Measurements from ENCODE around the gene PMM2.
"Not testable (repeated sequence)": the region's sequence is repeated elsewhere in the genome, so short reads cannot be mapped to it uniquely, and the experiment has no call there.

PMM2 gene

GRCh38 chr16:8822403-8822802, 24.8 kb downstream of the PMM2 start:
- no peak for DNase-seq

DNA sequence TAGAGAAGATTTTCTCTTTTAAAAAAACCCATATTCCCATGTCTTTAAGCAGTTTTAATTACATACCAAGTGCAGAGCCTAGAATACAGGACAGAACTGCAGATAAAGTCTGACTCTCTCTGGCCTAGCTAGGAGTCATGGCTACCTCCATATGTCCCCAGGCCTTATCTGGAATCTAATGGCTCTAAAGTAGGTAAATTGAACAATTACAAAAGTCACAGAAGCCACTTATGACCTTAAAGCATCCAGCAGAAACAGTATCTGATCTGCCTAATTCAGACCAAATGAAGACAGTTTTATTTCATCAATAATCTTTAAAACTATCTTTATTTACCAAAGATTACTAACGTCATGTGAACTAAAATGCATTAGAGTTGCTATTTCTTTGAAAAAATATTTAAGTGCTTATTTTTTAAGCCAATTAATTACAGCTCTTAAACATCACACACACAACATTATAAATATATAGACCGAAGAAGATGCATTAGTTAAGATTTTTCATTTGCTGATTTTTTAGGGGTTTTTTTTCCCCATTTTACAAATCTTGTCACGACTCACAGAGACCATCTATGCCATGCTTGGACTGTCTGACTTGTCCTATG, 28.7 kb downstream of the PMM2 start:
- DNase-seq: no peak

DNA sequence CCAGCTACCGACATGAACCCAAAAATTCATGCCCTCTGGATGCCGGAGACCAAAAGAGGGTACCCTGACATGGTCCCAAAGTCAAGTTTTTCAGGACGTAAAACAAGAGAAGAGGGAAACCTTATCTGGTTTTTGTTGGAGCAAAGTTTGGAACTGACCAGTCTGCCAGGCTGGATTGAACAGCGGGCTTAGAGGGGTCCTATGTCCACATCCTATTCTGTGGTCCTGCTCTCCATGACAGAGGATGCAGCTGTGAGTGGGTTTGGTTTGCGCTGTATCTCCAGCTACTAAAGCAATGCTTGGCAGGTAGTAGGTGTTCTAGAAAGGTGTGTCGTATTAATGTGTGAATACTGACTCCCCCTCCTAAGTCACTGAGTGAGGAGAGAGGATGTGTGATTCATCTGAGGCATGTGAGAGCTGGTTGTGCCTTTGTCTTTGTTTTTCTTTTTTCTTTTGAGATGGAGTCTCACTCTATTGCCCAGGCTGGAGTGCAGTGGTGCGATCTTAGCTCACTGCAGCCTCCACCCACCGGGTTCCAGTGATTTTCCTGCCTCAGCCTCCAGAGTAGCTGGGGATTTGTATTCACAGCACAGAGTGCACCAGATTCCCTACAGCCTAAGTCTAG, 31.0 kb downstream of the PMM2 start:
- DNase-seq: no peak

GRCh38 chr16:8831450-8831849, 33.8 kb downstream of the PMM2 start:
- no peak for DNase-seq

DNA sequence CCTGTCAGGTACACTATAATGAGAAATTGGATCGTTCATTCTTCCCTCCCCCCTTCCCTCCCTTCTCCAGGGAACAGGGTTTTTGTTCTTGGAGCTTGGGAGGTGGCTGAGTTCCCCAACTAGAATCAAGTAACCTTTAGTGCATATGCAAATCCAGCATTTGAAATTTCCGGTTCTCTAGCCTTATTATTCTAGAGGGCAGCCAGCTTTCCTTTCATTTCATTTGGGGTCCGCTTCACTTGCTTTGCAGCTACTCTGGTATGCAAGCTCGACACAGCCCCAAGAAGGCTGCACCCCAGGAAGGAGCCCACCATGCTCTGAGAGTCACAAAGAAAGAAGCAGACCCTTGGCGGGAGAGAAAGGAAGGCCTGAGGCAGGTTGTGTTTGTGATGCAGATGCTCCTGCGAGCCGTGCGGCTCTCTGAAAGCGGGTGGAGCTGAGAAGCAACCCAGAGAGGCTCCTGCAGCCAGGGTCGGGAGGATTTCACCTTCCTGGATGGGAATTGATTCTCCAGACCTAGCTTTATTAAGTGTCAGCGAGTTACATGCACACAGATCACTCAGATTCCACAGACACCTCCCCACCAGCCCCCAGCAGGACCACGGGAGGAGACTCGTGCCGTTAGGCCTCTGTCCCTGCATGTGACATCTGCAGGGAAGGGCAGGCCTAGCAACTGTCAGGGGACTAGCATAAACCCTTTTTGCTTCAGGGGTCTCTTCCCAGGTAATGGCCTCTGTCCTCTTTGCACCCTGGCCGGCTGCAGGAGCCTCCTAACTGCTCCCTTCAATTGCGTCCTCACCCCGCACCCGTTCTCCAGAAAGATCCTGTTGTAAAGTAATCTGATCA, 34.5 kb downstream of the PMM2 start:
- DNase-seq: no peak

DNA sequence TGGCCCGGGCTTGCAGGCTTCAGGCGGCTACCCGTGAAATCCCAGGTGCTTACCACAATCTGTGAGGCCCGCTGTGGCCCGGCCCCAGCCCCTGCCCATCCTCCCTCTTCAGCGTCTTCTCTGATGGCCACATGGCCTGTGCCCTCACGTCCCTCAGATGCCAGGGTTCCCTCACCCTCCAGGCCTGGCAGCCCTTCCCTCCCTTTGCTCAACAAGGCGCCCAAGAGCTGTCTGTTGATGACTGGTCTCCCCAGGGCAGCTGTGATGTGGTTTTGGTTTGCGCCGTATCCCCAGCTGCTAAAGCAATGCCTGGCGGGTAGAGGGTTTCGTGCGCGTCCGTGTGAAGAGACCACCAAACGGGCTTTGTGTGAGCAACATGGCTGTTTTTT, 35.1 kb downstream of the PMM2 start:
- no peak for DNase-seq

GRCh38 chr16:8836797-8837196, 39.2 kb downstream of the PMM2 start:
- not testable (repeated sequence) for DNase-seq

DNA sequence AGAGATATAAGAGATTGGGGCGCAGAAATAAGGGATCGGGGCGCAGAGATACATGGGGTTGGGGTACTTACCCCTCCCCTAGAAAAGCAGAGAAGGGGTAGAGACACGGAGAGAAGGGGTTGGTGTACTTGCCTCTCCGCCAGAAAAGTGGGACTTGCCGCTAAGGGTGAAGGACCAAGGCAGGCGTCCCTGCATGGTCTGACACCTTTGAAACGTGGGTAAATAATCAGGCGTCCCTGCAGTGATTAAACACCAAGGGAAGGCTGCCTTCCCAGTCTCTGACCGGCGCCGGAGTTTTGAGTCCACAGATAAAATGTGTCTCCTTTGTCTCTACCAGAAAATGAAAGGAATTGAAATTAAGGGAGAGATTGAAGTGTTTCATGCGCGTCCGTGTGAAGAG, 40.0 kb downstream of the PMM2 start:
- not testable (repeated sequence) for DNase-seq

- not testable (repeated sequence) for DNase-seq
Measured at GRCh38 chr16:8842016-8842415, 44.4 kb downstream of the PMM2 start.

- not testable (repeated sequence) for DNase-seq
Measured at GRCh38 chr16:8843296-8843695, 45.7 kb downstream of the PMM2 start.

DNA sequence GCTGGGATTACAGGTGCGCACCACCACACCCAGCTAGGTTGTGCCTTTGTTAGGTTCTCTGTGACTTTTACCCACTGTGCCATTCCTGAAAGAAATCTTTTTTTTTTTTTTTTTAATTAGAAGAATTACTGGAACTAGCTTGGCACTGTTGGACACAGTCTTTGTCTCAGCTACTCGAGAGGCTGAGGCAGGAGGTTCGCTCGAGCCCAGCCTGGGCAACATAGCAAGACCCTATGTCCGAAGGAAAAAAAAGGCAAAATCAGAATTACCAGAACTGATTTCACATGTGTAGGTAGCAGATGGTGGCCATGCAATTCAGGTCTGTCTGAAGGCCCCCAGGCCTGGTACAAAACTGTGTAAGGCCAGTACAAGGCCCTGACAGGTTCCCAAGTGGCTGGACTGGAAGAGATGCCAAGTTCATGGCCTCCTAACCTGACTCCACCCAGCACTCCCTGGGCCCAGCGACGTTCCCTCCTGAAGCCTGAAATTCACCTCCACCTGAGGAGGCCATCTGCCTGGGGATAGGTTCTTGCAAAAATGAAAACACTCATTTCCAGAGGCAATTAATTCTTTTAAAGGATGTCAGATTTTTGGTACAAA, 48.2 kb downstream of the PMM2 start:
- no peak for DNase-seq

GRCh38 chr16:8846401-8846932, 48.8 kb downstream of the PMM2 start:
- no peak for DNase-seq

DNA sequence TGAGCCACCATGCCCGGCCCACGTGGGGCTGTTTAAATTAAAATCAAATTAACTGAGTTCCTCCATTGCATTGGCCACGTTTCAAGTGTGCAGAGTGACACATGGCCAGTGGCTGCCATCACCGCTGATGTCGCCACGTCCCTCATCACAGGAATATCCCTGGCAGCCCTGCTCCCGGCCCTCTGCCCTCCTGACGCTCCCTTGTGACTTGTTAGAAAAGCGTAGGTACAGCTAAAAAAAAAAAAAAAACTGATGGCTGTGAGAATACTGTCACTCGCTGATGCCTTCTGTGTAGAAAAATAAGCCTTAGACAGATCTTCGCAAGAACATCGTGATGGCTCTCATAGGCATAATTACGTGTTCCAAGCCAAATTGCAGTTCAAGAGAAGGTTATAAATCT, 49.5 kb downstream of the PMM2 start:
- no peak for DNase-seq

DNA sequence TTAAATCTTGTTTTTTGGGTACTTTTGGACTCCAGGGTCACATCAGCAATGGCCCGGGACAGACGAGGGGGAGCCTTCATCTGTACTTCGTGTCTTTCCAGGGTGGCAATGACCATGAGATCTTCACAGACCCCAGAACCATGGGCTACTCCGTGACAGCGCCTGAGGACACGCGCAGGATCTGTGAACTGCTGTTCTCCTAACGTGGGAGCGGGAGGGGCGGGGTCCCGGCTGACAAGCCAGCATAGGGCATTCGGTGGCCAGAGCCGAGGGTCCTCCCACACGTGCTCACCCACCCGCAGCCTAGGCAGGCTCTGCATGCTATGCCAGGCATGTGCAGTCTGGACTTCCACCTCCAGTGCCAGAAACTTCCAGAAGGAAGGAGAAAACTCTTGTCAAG, 50.0 kb downstream of the PMM2 start:
- DNase-seq: no peak

DNA sequence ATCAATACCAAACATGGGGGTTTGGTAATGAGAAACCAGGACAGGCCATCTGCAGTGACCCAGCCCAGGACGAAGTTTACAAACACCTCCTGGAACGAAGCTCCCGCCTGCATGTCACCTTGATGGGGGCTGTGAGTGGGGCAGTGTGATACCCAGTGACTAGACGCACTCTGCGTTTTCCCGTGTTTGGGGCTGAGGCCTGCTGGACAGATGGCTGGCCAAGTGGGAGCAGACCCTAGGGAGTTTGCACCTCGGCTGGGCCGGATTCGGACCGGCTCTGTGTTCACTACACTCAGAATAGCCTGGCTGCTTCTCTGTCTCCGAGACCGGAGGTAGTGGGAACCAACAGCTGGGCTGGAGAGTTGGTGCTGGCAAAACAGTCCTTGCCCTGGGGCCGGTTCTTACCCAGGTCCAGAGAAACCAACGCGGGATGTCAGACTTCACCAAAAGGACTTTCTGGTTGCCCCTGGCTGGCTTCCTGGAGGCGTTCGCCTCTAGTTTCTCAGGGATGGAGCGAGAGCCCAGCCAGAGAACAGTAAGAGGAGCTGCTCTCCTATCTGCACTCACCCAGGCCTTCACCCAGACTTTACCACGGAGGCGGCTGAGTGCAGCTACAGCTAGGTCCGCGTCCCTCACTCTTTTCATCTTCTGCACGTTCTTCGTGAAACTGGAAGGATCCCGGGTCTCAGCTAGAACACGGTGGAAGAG, 50.7 kb downstream of the PMM2 start:
- no peak for DNase-seq

- DNase-seq: no peak
Measured at GRCh38 chr16:8848939-8849391, 51.3 kb downstream of the PMM2 start.

- no peak for DNase-seq
Measured at GRCh38 chr16:8849411-8850011, 51.9 kb downstream of the PMM2 start.

GRCh38 chr16:8850279-8850885, 52.7 kb downstream of the PMM2 start:
- peak in 1 of 2 donors; percentile 29 for DNase-seq

- DNase-seq: no peak
Measured at GRCh38 chr16:8851761-8852403, 54.2 kb downstream of the PMM2 start.

DNA sequence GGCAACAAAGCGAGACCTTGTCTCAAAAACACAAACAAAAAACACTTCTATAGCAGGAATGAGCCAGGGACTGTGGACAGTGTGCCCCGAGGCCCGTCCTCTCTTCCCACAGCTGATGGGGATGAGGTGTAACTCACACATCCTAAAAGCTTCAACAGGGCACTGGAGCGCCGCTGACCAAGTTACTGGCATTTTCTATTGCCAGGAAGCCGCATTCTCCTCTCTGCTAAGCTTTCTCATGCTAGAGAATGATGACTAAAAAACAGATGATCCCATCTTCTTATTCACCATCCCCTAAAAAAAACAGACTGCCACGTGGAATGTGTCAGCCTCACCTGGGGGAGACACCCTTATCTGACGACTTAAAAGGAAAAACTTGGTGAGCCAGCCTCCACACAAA, 54.9 kb downstream of the PMM2 start:
- no peak for DNase-seq

DNA sequence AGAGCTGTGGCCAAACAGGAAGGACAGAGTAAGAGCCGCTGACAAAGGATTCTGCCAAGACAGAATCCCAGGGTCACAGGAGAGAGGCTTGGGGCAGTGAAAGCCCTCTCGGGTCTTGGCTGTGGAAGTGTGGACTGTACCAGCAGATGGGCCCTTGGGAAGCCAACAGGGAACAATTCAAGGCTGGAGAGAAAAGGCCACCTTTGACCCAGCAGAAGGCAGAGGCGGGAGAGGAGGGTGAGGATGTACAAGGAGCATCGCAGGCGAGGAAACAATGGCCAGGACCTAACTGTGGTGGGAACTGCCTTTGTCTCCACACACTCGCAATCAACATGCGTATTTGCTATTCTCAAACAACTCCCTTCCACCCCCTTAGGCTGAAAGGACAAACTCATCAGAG, 55.5 kb downstream of the PMM2 start:
- DNase-seq: no peak
